ENCODE results near the gene ITPKC. TPM values are rescaled to one million over a fixed set of nuclear protein-coding genes. Genes with fewer than 3 reads are reported as not detected.

Gene ITPKC
- total RNA-seq, 1 donor from 2014 or later: 6.5 TPM

- Histone ChIP-seq H3K79me2 (ENCODE audit: low read depth) (peaks cover 20% of the 10 kb centered on the region), H2AFZ (replicated peaks) (no peak overlapping the region), H3K27ac (no peak overlapping the region), H3F3A (ENCODE audit: low read depth) (peaks cover 4% of the 10 kb centered on the region), H4K20me1 (ENCODE audit: low read depth) (no peaks in the 10 kb centered on the region), H3K27me3 (no peaks in the 10 kb centered on the region), H3K4me1 (peaks cover 8% of the 10 kb centered on the region), H3K4me2 (no peak overlapping the region), H3K9ac (peak overlapping the region; percentile 7), H3K4me3 (no peak overlapping the region), H3K9me3 (ENCODE audit: low read depth) (no peaks in the 10 kb centered on the region), H3K36me3 (no peaks in the 10 kb centered on the region)
- H3K27ac Mint-ChIP-seq: no peak overlapping the region
- H3K27me3 Mint-ChIP-seq (ENCODE audit: insufficient read depth, low read depth): peaks cover 2% of the 10 kb centered on the region
- no peaks in the 10 kb centered on the region for H3K9me3 Mint-ChIP-seq
- peaks cover 3% of the 10 kb centered on the region for H3K36me3 Mint-ChIP-seq
- TF ChIP-seq EZH2 (IDR thresholded peaks at IDR 0.05): no peak
- peak; percentile 27 for TF ChIP-seq CTCF (IDR thresholded peaks at IDR 0.05)
- TF ChIP-seq EZH2phosphoT487 (IDR thresholded peaks at IDR 0.05): no peak
- H3K4me1 Mint-ChIP-seq: peaks cover 19% of the 10 kb centered on the region
- no peak overlapping the region for H3K4me3 Mint-ChIP-seq
- DNase-seq (ENCODE audit: low spot score): peak; percentile 34
Observed at GRCh38 chr19:40744554-40745401, 27.9 kb downstream of the ITPKC start.

- no peak overlapping the region for H3K27ac ChIP-seq
- H3K36me3 ChIP-seq: no peaks in the 10 kb centered on the region
- H4K20me1 ChIP-seq (ENCODE audit: low read depth): no peaks in the 10 kb centered on the region
- H3K79me2 ChIP-seq (ENCODE audit: low read depth): peaks cover 23% of the 10 kb centered on the region
- Mint-ChIP-seq H3K27ac (no peak overlapping the region), H3K9me3 (no peaks in the 10 kb centered on the region), H3K4me1 (peaks cover 25% of the 10 kb centered on the region), H3K4me3 (no peak overlapping the region), H3K27me3 (ENCODE audit: insufficient read depth, low read depth) (peaks cover 2% of the 10 kb centered on the region), H3K36me3 (peaks cover 3% of the 10 kb centered on the region)
- H3K9ac ChIP-seq: no peak overlapping the region
- no peak for TF ChIP-seq EZH2phosphoT487 (IDR thresholded peaks at IDR 0.05)
- TF ChIP-seq EZH2 (IDR thresholded peaks at IDR 0.05): no peak
- TF ChIP-seq CTCF (IDR thresholded peaks at IDR 0.05): no peak
- DNase-seq (ENCODE audit: low spot score): no peak
- peaks cover 2% of the 10 kb centered on the region for H3F3A ChIP-seq (ENCODE audit: low read depth)
- no peak overlapping the region for H3K4me2 ChIP-seq
- H3K4me3 ChIP-seq: no peak overlapping the region
- no peaks in the 10 kb centered on the region for H3K9me3 ChIP-seq (ENCODE audit: low read depth)
- H3K27me3 ChIP-seq: no peaks in the 10 kb centered on the region
- peaks cover 8% of the 10 kb centered on the region for H3K4me1 ChIP-seq
- no peak overlapping the region for H2AFZ ChIP-seq (replicated peaks)
Observed at GRCh38 chr19:40745402-40745780, 28.5 kb downstream of the ITPKC start.

- Mint-ChIP-seq H3K27ac (no peak overlapping the region), H3K4me3 (no peak overlapping the region), H3K9me3 (no peaks in the 10 kb centered on the region), H3K4me1 (peaks cover 38% of the 10 kb centered on the region), H3K27me3 (ENCODE audit: insufficient read depth, low read depth) (peaks cover 3% of the 10 kb centered on the region), H3K36me3 (peaks cover under 1% of the 10 kb centered on the region)
- Histone ChIP-seq H3K9ac (no peak overlapping the region), H3K27me3 (no peaks in the 10 kb centered on the region), H3K36me3 (no peaks in the 10 kb centered on the region), H3K9me3 (ENCODE audit: low read depth) (no peaks in the 10 kb centered on the region), H2AFZ (replicated peaks) (no peak overlapping the region), H3K79me2 (ENCODE audit: low read depth) (peaks cover 38% of the 10 kb centered on the region), H4K20me1 (ENCODE audit: low read depth) (peaks cover 4% of the 10 kb centered on the region), H3F3A (ENCODE audit: low read depth) (peaks cover 9% of the 10 kb centered on the region), H3K4me1 (peaks cover 14% of the 10 kb centered on the region), H3K4me2 (no peak overlapping the region), H3K27ac (no peak overlapping the region), H3K4me3 (no peak overlapping the region)
- TF ChIP-seq EZH2 (IDR thresholded peaks at IDR 0.05) (no peak), CTCF (IDR thresholded peaks at IDR 0.05) (no peak), EZH2phosphoT487 (IDR thresholded peaks at IDR 0.05) (no peak)
- DNase-seq (ENCODE audit: low spot score): no peak
Observed at GRCh38 chr19:40747536-40747935, 30.6 kb downstream of the ITPKC start.

Data from neural progenitor cell (in vitro differentiated cells).